GM12878 (cell line): ENCODE results near the gene RGS16. TPM values are rescaled to one million over a fixed set of nuclear protein-coding genes. Genes with fewer than 3 reads are reported as not detected.

Experiments used
- CBX5 ChIP-seq: sonication (generic); IDR thresholded peaks from 2 replicates; pipeline ENCODE4 v1.6.1; 2016; ENCODE audit warnings: low read depth, moderate library complexity, mild to moderate bottlenecking, inconsistent platforms
- DPF2 ChIP-seq: fragments of 450-650 bp; IDR thresholded peaks from 2 replicates; pipeline ENCODE4 v1.6.1; 2017; ENCODE audit warnings: mild to moderate bottlenecking
- FOXM1 ChIP-seq: IDR thresholded peaks from 2 replicates; pipeline ENCODE4 v1.6.1; 2012; ENCODE audit warnings: low read depth, mild to moderate bottlenecking, inconsistent platforms, low read length, moderate library complexity
- MEF2B ChIP-seq: fragments of 450-650 bp; IDR thresholded peaks from 2 replicates; pipeline ENCODE4 v1.6.1; 2018; ENCODE audit warnings: mild to moderate bottlenecking, moderate library complexity; ENCODE audit not compliant: partially characterized antibody, poor library complexity, severe bottlenecking
- MLLT1 ChIP-seq: fragments of 450-650 bp; IDR thresholded peaks from 2 replicates; pipeline ENCODE4 v1.6.1; 2016; ENCODE audit warnings: mild to moderate bottlenecking
- MTA3 ChIP-seq: IDR thresholded peaks from 2 replicates; pipeline ENCODE4 v1.6.1; 2012; ENCODE audit warnings: low read length, inconsistent platforms, borderline replicate concordance
- NBN ChIP-seq: fragments of 450-650 bp; IDR thresholded peaks from 2 replicates; pipeline ENCODE4 v1.6.1; 2016
- POU2F2 ChIP-seq: IDR thresholded peaks from 3 replicates; pipeline ENCODE4 v1.6.1; 2011; ENCODE audit warnings: low read depth, mild to moderate bottlenecking, low read length, borderline replicate concordance
- RAD21 ChIP-seq: IDR thresholded peaks from 2 replicates; pipeline ENCODE4 v1.6.1; 2011; ENCODE audit warnings: mild to moderate bottlenecking, low read depth, low read length, moderate library complexity; ENCODE audit not compliant: insufficient read depth
- SMARCA5 ChIP-seq: fragments of 450-650 bp; IDR thresholded peaks from 2 replicates; pipeline ENCODE4 v1.6.1; 2017; ENCODE audit warnings: mild to moderate bottlenecking
- SMC3 ChIP-seq: IDR thresholded peaks from 2 replicates; pipeline ENCODE4 v1.6.1; 2011; ENCODE audit warnings: low read length, improper control_type of control experiment, borderline replicate concordance
- TCF12 ChIP-seq: IDR thresholded peaks from 2 replicates; pipeline ENCODE4 v1.6.1; 2011; ENCODE audit warnings: low read depth, mild to moderate bottlenecking, low read length
- YY1 ChIP-seq: IDR thresholded peaks from 2 replicates; pipeline ENCODE4 v1.6.1; 2011; ENCODE audit warnings: low read depth, mild to moderate bottlenecking, low read length
- ZBED1 ChIP-seq: IDR thresholded peaks from 2 replicates; pipeline ENCODE4 v1.6.1; 2016; ENCODE audit warnings: borderline replicate concordance
- ZBTB11 ChIP-seq: fragments of 450-650 bp; formaldehyde crosslinking; IDR thresholded peaks from 2 replicates; pipeline ENCODE4 v1.5.0; 2022; ENCODE audit warnings: mild to moderate bottlenecking, missing genetic modification characterization
- ZNF384 ChIP-seq: IDR thresholded peaks from 2 replicates; pipeline ENCODE4 v1.6.1; 2012; ENCODE audit warnings: low read depth, mild to moderate bottlenecking, low read length, improper control_type of control experiment, borderline replicate concordance
- polyA plus RNA-seq, 11 experiments: library from polyadenylated mRNA; depleted of rRNA in 4 of 11; unstranded in 6 of 11; stranded (reverse) in 5 of 11; fragments of >200 nt; fragmentation: Nextera tagmentation in 4 of 11; fragmentation: Illumina TruSeq in 1 of 11; extraction: Ambion mirVana in 4 of 11; extraction: Trizol in 1 of 11; gene quantifications; 1 replicate in 1 of 11; 2 replicates in 10 of 11; pipeline versions ENCODE4 v1.2.1 to v1.2.3, GENCODE V29; 2011 to 2016; ENCODE audit warnings: inconsistent platforms in 2 of 11, missing spikeins in 2 of 11, low read depth in 1 of 11
- total RNA-seq, 4 experiments: library from RNA; depleted of rRNA in 3 of 4; stranded (reverse); fragments of >200 nt in 3 of 4; fragmentation: Illumina TruSeq in 1 of 4; extraction: Trizol in 1 of 4; gene quantifications; 2 replicates each; pipeline versions ENCODE4 v1.2.1 to v1.2.3, GENCODE V29; 2013 to 2021
- TF ChIP-seq, protein P1 (sequence below), 3 experiments: IDR thresholded peaks in 2 of 3; conservative IDR thresholded peaks in 1 of 3; 2 replicates each; pipeline ENCODE4 v1.5.1; 2011; ENCODE audit warnings: low read depth in 3 of 3, low read length in 3 of 3, mild to moderate bottlenecking in 3 of 3, control low read depth in 2 of 3, moderate library complexity in 2 of 3, inconsistent platforms in 1 of 3, mixed read lengths in 1 of 3; ENCODE audit not compliant: control insufficient read depth in 2 of 3, insufficient read depth in 1 of 3; ENCODE audit errors: extremely low read depth in 1 of 3
- TF ChIP-seq, protein P2 (sequence below): IDR thresholded peaks from 2 replicates; pipeline ENCODE4 v1.6.1; 2012; ENCODE audit warnings: improper control_type of control experiment, low read depth, low read length; ENCODE audit not compliant: insufficient replicate concordance

The RGS16 gene
- total and polyA plus RNA-seq, 10 of the 15 experiments (the other 5 are each of a cell fraction or from before 2014, with no cell fraction given), result 16.4 to 58.2 (median 44.6) TPM

DNA sequence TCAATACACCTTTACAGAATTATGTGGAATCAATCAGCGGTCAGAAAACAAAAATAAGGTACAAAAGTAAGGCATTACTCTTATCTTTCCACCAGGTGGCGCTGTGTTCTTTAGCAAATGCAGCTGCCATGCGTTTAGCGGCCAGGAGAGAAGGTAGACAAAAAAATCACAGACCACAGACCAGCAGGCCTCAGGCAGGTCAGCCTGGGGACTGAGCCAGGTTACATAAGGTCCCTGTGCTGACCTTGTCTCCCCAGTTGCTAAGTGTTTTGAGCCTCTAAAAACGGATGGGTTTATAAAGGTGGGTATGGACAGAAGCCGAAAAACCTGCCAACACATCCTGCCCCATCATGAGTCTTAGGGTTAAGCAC, 2.8 kb downstream of the RGS16 start (continued):
- TF ChIP-seq ZBTB11 (no peak), NBN (peak; percentile 49; the same call in 1 of the 2 replicates), RAD21 (peak; percentile 99), YY1 (peak; percentile 72), MTA3 (0 out of 2 replicates have a peak, but pooled peaks have one; percentile 2), DPF2 (0 out of 2 replicates have a peak, but pooled peaks have one; percentile 44), MEF2B (no peak), FOXM1 (peak; percentile 70; the same call in 1 of the 2 replicates), CBX5 (0 out of 2 replicates have a peak, but pooled peaks have one; percentile 36), POU2F2 (peak; percentile 31; the same call in 1 of the 3 replicates), MLLT1 (peak; percentile 48; the same call in 1 of the 2 replicates), SMARCA5 (peak; percentile 71; the same call in 1 of the 2 replicates), ZBED1 (peak; percentile 31; the same call in 1 of the 2 replicates), TCF12 (peak; percentile 53; the same call in 1 of the 2 replicates), ZNF384 (peak; percentile 84; the same call in 1 of the 2 replicates), SMC3 (peak; percentile 99)
- TF ChIP-seq, protein P1, sequence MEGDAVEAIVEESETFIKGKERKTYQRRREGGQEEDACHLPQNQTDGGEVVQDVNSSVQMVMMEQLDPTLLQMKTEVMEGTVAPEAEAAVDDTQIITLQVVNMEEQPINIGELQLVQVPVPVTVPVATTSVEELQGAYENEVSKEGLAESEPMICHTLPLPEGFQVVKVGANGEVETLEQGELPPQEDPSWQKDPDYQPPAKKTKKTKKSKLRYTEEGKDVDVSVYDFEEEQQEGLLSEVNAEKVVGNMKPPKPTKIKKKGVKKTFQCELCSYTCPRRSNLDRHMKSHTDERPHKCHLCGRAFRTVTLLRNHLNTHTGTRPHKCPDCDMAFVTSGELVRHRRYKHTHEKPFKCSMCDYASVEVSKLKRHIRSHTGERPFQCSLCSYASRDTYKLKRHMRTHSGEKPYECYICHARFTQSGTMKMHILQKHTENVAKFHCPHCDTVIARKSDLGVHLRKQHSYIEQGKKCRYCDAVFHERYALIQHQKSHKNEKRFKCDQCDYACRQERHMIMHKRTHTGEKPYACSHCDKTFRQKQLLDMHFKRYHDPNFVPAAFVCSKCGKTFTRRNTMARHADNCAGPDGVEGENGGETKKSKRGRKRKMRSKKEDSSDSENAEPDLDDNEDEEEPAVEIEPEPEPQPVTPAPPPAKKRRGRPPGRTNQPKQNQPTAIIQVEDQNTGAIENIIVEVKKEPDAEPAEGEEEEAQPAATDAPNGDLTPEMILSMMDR (IDR thresholded peaks at IDR 0.05 in 2 of 3, conservative IDR thresholded peaks at IDR 0.05 in 1 of 3; ENCODE audit: control insufficient read depth in 2 of 3, extremely low read depth in 1 of 3, insufficient read depth in 1 of 3, low read depth in 3 of 3, low read length in 3 of 3), result peak; percentile 65 to 93 (median 77)
- TF ChIP-seq, protein P2, sequence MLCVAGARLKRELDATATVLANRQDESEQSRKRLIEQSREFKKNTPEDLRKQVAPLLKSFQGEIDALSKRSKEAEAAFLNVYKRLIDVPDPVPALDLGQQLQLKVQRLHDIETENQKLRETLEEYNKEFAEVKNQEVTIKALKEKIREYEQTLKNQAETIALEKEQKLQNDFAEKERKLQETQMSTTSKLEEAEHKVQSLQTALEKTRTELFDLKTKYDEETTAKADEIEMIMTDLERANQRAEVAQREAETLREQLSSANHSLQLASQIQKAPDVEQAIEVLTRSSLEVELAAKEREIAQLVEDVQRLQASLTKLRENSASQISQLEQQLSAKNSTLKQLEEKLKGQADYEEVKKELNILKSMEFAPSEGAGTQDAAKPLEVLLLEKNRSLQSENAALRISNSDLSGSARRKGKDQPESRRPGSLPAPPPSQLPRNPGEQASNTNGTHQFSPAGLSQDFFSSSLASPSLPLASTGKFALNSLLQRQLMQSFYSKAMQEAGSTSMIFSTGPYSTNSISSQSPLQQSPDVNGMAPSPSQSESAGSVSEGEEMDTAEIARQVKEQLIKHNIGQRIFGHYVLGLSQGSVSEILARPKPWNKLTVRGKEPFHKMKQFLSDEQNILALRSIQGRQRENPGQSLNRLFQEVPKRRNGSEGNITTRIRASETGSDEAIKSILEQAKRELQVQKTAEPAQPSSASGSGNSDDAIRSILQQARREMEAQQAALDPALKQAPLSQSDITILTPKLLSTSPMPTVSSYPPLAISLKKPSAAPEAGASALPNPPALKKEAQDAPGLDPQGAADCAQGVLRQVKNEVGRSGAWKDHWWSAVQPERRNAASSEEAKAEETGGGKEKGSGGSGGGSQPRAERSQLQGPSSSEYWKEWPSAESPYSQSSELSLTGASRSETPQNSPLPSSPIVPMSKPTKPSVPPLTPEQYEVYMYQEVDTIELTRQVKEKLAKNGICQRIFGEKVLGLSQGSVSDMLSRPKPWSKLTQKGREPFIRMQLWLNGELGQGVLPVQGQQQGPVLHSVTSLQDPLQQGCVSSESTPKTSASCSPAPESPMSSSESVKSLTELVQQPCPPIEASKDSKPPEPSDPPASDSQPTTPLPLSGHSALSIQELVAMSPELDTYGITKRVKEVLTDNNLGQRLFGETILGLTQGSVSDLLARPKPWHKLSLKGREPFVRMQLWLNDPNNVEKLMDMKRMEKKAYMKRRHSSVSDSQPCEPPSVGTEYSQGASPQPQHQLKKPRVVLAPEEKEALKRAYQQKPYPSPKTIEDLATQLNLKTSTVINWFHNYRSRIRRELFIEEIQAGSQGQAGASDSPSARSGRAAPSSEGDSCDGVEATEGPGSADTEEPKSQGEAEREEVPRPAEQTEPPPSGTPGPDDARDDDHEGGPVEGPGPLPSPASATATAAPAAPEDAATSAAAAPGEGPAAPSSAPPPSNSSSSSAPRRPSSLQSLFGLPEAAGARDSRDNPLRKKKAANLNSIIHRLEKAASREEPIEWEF, result peak; percentile 27
